Upper lobe of left lung (tissue), 6 donors: ENCODE measurements around the gene SEC14L2. TPM values are rescaled to one million over a fixed set of nuclear protein-coding genes. Genes with fewer than 3 reads are reported as not detected.

ENCODE experiments used
- ATAC-seq, 2 donors: fragments of 200-7000 bp; cut with Tn5 transposase; one replicate each; pipeline ENCODE4 v1.9.1; 2022; ENCODE audit warnings: mild to moderate bottlenecking in 2 of 2, moderate library complexity in 2 of 2; ENCODE audit not compliant: low FRiP score in 2 of 2
- DNase-seq, 2 donors: peaks; one replicate each; pipeline ENCODE4 v3.0.0-alpha.2; 2019 to 2020
- H3K27ac ChIP-seq, 4 donors: fragments of 200-600 bp; sonication (generic); one replicate each; pipeline ENCODE4 v1.5.1; 2016 to 2019
- H3K27me3 ChIP-seq, 4 donors: fragments of 200-600 bp; sonication (generic); one replicate each; pipeline ENCODE4 v1.5.1; 2017 to 2019
- H3K36me3 ChIP-seq, 4 donors: fragments of 200-600 bp; sonication (generic); one replicate each; pipeline ENCODE4 v1.5.1; 2016 to 2019
- H3K4me1 ChIP-seq, 4 donors: fragments of 200-600 bp; sonication (generic); one replicate each; pipeline ENCODE4 v1.5.1; 2018 to 2019
- H3K4me3 ChIP-seq, 4 donors: fragments of 200-600 bp; sonication (generic); one replicate each; pipeline ENCODE4 v1.5.1; 2017 to 2019; ENCODE audit warnings: mild to moderate bottlenecking in 2 of 4, moderate library complexity in 1 of 4
- H3K9me3 ChIP-seq, 4 donors: fragments of 200-600 bp; sonication (generic); one replicate each; pipeline ENCODE4 v1.5.1; 2018 to 2019
- CTCF ChIP-seq, 6 experiments: fragments of 450-650 bp in 4 of 6; fragments of 200-600 bp in 2 of 6; sonication (generic) in 2 of 6; IDR thresholded peaks; one replicate each; pipeline ENCODE4 v1.5.1; 2016 to 2019; ENCODE audit warnings: antibody characterized with exemption in 6 of 6
- EP300 ChIP-seq, 4 donors: sonication (generic); formaldehyde crosslinking; IDR thresholded peaks; one replicate each; pipeline ENCODE4 v1.5.1; 2017; ENCODE audit warnings: antibody characterized with exemption in 4 of 4, control low read depth in 2 of 4
- POLR2A ChIP-seq, 4 donors: fragments of 450-650 bp; IDR thresholded peaks; one replicate each; pipeline ENCODE4 v1.5.1; 2016 to 2017; ENCODE audit warnings: antibody characterized with exemption in 4 of 4, mild to moderate bottlenecking in 2 of 4
- POLR2AphosphoS5 ChIP-seq, 2 donors: sonication (generic); formaldehyde crosslinking; IDR thresholded peaks; one replicate each; pipeline ENCODE4 v1.5.1; 2017; ENCODE audit warnings: antibody characterized with exemption in 2 of 2
- WGBS, 2 donors: methylation state at CpG; one replicate each; pipeline ENCODE4 v1.1.5; 2017 to 2018; 5-methylcytosine and 5-hydroxymethylcytosine counted together
- total RNA-seq, 6 donors: library from RNA; depleted of rRNA in 4 of 6; stranded (reverse); fragments of >200 nt in 4 of 6; gene quantifications; one replicate each; pipeline versions ENCODE4 v1.1.0 to v1.2.1, GENCODE V29; 2016 to 2021
- donor health status: DM: no; HTN: no; CAD: no; lungs with moderate emphysema.
- donor health status: DM: no; HTN: yes; CAD: no; lungs with severe emphysema.

The SEC14L2 gene
- total RNA-seq, 6 donors from 2014 or later: 5.6 to 12.6 (median 8.4) TPM

- Histone ChIP-seq H3K27me3 (no peaks in the 10 kb centered on the region), H3K27ac (peak within 1 kb of the TSS; percentile 60 to 88 (median 71)), H3K4me3 (peak within 1 kb of the TSS; percentile 41 to 73 (median 64)), H3K4me1 (peaks cover 10 to 17% (median 17%) of the 10 kb centered on the region in 4 donors), H3K9me3 (no peaks in the 10 kb centered on the region), H3K36me3 (peaks cover 0 to 20% (median 5%) of the 10 kb centered on the region in 4 donors)
- TF ChIP-seq CTCF (IDR thresholded peaks at IDR 0.05) (peak; percentile 95 to 98 (median 97)), POLR2A (IDR thresholded peaks at IDR 0.05) (peak in 1 of 4 donors; percentile 26), EP300 (IDR thresholded peaks at IDR 0.05) (no peak), POLR2AphosphoS5 (IDR thresholded peaks at IDR 0.05) (no peak)
- 4 to 12% methylated on average over 20 to 33 of the region's 95 CpGs for WGBS, 2 donors
- peak; percentile 84 to 99 for DNase-seq
- peak; percentile 93 to 97 for ATAC-seq
Observed at GRCh38 chr22:30386960-30387827, 9.6 kb upstream of the SEC14L2 start, which contains the start of gene RNF215. TSS of gene RNF215 (minus strand) at chr22:30387411. CDS start at chr22:30387313, 98 bp downstream.

GRCh38 chr22:30390974-30391691 lies 5.7 kb upstream of the SEC14L2 start:
- DNase-seq: peak in 1 of 2 donors; percentile 74

DNA sequence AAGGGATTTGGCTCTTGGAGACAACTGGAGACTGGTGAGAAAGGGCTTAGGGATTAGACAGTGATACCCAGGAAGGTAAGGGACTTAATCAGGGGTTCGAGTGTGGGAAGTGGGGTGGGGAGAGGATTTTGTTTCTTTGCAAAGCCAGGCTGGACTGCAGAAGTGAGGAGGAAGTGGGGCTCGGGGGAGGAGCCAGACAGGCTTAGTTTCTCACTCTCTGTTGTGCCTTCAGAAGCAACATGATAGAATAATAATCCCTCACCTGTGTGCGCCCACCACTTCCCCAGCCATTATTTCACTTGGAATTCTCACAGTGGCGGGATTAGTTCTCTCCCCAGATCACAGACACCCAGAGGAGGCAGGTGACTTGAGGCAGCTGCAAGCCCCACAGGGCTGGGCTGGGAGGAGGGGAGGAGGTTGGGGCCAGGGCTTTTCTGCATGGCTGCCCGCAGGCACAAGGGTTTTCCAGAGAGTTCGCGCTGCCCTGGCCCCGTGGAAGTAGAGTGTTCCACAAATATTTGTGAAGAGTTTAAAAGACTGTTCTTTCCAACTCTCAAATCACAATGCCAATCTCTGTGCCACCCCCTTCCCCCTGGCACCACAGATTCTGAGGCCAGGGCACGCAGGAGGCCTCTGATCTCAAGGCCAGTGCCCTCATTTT lies 4.0 kb upstream of the SEC14L2 start:
- Histone ChIP-seq H3K27me3 (peaks cover 0 to 13% (median 0%) of the 10 kb centered on the region in 4 donors), H3K27ac (peak overlapping the region in 3 of 4 donors; percentile 36 to 72 (median 40)), H3K4me3 (no peak overlapping the region), H3K4me1 (peaks cover 14 to 31% (median 18%) of the 10 kb centered on the region in 4 donors), H3K9me3 (no peaks in the 10 kb centered on the region), H3K36me3 (no peaks in the 10 kb centered on the region)
- WGBS, 2 donors: 57 to 61% methylated on average over 5 to 9 of the region's 9 CpGs
- no peak for TF ChIP-seq CTCF (IDR thresholded peaks at IDR 0.05)
- TF ChIP-seq POLR2A (IDR thresholded peaks at IDR 0.05): no peak
- TF ChIP-seq EP300 (IDR thresholded peaks at IDR 0.05): no peak
- TF ChIP-seq POLR2AphosphoS5 (IDR thresholded peaks at IDR 0.05): no peak
- DNase-seq (peak in 1 of 2 donors; percentile 30), ATAC-seq (no peak)

More at GRCh38 chr22:30390974-30391691, 5.7 kb upstream of the SEC14L2 start:
- Histone ChIP-seq H3K4me3 (no peak overlapping the region), H3K9me3 (no peaks in the 10 kb centered on the region), H3K4me1 (peaks cover 10 to 25% (median 15%) of the 10 kb centered on the region in 4 donors), H3K27ac (peak overlapping the region in 1 of 4 donors; percentile 33), H3K36me3 (no peaks in the 10 kb centered on the region), H3K27me3 (no peaks in the 10 kb centered on the region)
- peak in 1 of 2 donors; percentile 66 for ATAC-seq
- TF ChIP-seq EP300 (IDR thresholded peaks at IDR 0.05) (no peak), POLR2A (IDR thresholded peaks at IDR 0.05) (no peak), POLR2AphosphoS5 (IDR thresholded peaks at IDR 0.05) (no peak), CTCF (IDR thresholded peaks at IDR 0.05) (peak; percentile 74 to 88 (median 79))
- 60% methylated on average over 5 of the region's 5 CpGs for WGBS, 2 donors

- TF ChIP-seq POLR2AphosphoS5 (IDR thresholded peaks at IDR 0.05): no peak
- TF ChIP-seq CTCF (IDR thresholded peaks at IDR 0.05): no peak
- TF ChIP-seq POLR2A (IDR thresholded peaks at IDR 0.05): no peak
- TF ChIP-seq EP300 (IDR thresholded peaks at IDR 0.05): no peak
- peaks cover 19 to 36% (median 23%) of the 10 kb centered on the region in 4 donors for H3K4me1 ChIP-seq
- 78 to 91% methylated on average over 6 to 7 of the region's 7 CpGs for WGBS, 2 donors
- ATAC-seq (no peak), DNase-seq (no peak)
- peak overlapping the region in 3 of 4 donors; percentile 36 to 72 (median 40) for H3K27ac ChIP-seq
- no peaks in the 10 kb centered on the region for H3K9me3 ChIP-seq
- H3K27me3 ChIP-seq: peaks cover 0 to 18% (median 0%) of the 10 kb centered on the region in 4 donors
- H3K36me3 ChIP-seq: no peaks in the 10 kb centered on the region
- no peak overlapping the region for H3K4me3 ChIP-seq
Observed at GRCh38 chr22:30393322-30393680, 3.5 kb upstream of the SEC14L2 start.
